CD4-positive, alpha-beta memory T cell (primary cell): ENCODE data around the gene NLRC3. TPM values are rescaled to one million over a fixed set of nuclear protein-coding genes. Genes with fewer than 3 reads are reported as not detected.
A peak's percentile ranks its signal among the peaks of the same experiment; 100 is the strongest.

ENCODE experiments used
- CTCF ChIA-PET: fragments of 350-600 bp; sonication (Branson Sonifier 250); formaldehyde crosslinking; loops from one replicate; lab custom pipeline; 2021; ENCODE audit warnings: inconsistent platforms; ENCODE audit not compliant: partially characterized antibody; lab: Charles Lee
- POLR2A ChIA-PET: fragments of 350-600 bp; sonication (Branson Sonifier 250); formaldehyde crosslinking; loops from one replicate; lab custom pipeline; 2021; ENCODE audit not compliant: partially characterized antibody; lab: Charles Lee
- DNase-seq, 5 donors: peaks; one replicate each; pipeline versions ENCODE4 v3.0.0 to v3.0.0-alpha.2; 2020 to 2022; ENCODE audit warnings: mixed read lengths in 1 of 5
- H3K27ac ChIP-seq: one replicate; pipeline ENCODE4 v1.7.0; 2013; ENCODE audit warnings: low read depth, low read length
- H3K27me3 ChIP-seq: 2 replicates; pipeline ENCODE4 v1.7.0; 2013; ENCODE audit warnings: mild to moderate bottlenecking, low read length, moderate library complexity; ENCODE audit not compliant: insufficient read depth
- H3K36me3 ChIP-seq: 2 replicates; pipeline ENCODE4 v1.7.0; 2013; ENCODE audit warnings: mild to moderate bottlenecking, low read length, moderate library complexity; ENCODE audit not compliant: insufficient read depth
- H3K4me1 ChIP-seq: 2 replicates; pipeline ENCODE4 v1.7.0; 2013; ENCODE audit warnings: mild to moderate bottlenecking, low read length, moderate library complexity; ENCODE audit not compliant: insufficient read depth
- H3K4me3 ChIP-seq, 2 donors: one replicate each; pipeline ENCODE4 v1.7.0; 2013; ENCODE audit warnings: low read length in 2 of 2, mild to moderate bottlenecking in 1 of 2
- H3K9me3 ChIP-seq, 2 donors: one replicate each; pipeline ENCODE4 v1.7.0; 2013; ENCODE audit warnings: low read length in 2 of 2, control low read depth in 1 of 2; ENCODE audit not compliant: control insufficient read depth in 1 of 2
- H3K27ac Mint-ChIP-seq, 7 donors: one replicate each; pipeline ENCODE4 v1.8.0; 2020 to 2021; ENCODE audit warnings: mixed read lengths in 7 of 7, mild to moderate bottlenecking in 6 of 7, inconsistent platforms in 3 of 7, moderate library complexity in 3 of 7
- H3K27me3 Mint-ChIP-seq, 2 donors: one replicate each; pipeline ENCODE4 v1.8.0; 2020 to 2021; ENCODE audit warnings: mixed read lengths in 2 of 2
- H3K36me3 Mint-ChIP-seq, 2 donors: one replicate each; pipeline ENCODE4 v1.8.0; 2020 to 2021; ENCODE audit warnings: mixed read lengths in 2 of 2, inconsistent platforms in 1 of 2, mild to moderate bottlenecking in 1 of 2
- H3K4me1 Mint-ChIP-seq, 4 donors: one replicate each; pipeline ENCODE4 v1.8.0; 2020 to 2021; ENCODE audit warnings: mixed read lengths in 4 of 4, mild to moderate bottlenecking in 1 of 4
- H3K4me3 Mint-ChIP-seq, 8 donors: one replicate each; pipeline ENCODE4 v1.8.0; 2020 to 2021; ENCODE audit warnings: mixed read lengths in 8 of 8, mild to moderate bottlenecking in 7 of 8, moderate library complexity in 6 of 8, inconsistent platforms in 3 of 8
- H3K9me3 Mint-ChIP-seq, 8 donors: one replicate each; pipeline ENCODE4 v1.8.0; 2020 to 2021; ENCODE audit warnings: mixed read lengths in 8 of 8, mild to moderate bottlenecking in 5 of 8, inconsistent platforms in 3 of 8, moderate library complexity in 1 of 8
- intact Hi-C: fragments of 100-400 bp; cut with micrococcal nuclease; formaldehyde crosslinking; loops from one replicate; pipeline ENCODE4 v1.15.1; 2023
- polyA plus RNA-seq, 2 donors: library from polyadenylated mRNA; unstranded; fragments of 300-500 nt; fragmentation: Illumina TruSeq; gene quantifications; one replicate each; pipeline ENCODE4 v1.2.3, GENCODE V29; 2021
- total RNA-seq, 2 experiments: library from RNA; stranded (reverse); gene quantifications; one replicate each; pipeline ENCODE4 v1.2.3, GENCODE V29; 2021

NLRC3 gene
- total and polyA plus RNA-seq, 4 experiments from 2014 or later, result 13.1 to 111 (median 75.0) TPM

- Histone ChIP-seq H3K27ac (no peak overlapping the region), H3K4me1 (no peaks in the 10 kb centered on the region), H3K4me3 (no peak overlapping the region), H3K27me3 (no peaks in the 10 kb centered on the region), H3K36me3 (peaks cover 17% of the 10 kb centered on the region), H3K9me3 (no peaks in the 10 kb centered on the region)
- peaks cover 0 to 3% (median 0%) of the 10 kb centered on the region in 8 donors for H3K9me3 Mint-ChIP-seq
- H3K4me1 Mint-ChIP-seq, result peaks cover 2 to 14% (median 6%) of the 10 kb centered on the region in 4 donors
- H3K27ac Mint-ChIP-seq, result peak overlapping the region in 4 of 7 donors; percentile 22 to 42 (median 28)
- no peaks in the 10 kb centered on the region for H3K27me3 Mint-ChIP-seq
- H3K36me3 Mint-ChIP-seq, result peaks cover 17 to 58% of the 10 kb centered on the region in 2 donors
- POLR2A ChIA-PET, result interaction anchor here (1.1 to 2.1 kb wide), 5 partner anchors 11 to 41 kb away, joined by 3 to 6 read pairs (median 3); no protein-coding TSS in a partner anchor
- CTCF ChIA-PET, result interaction anchor here (1.3 to 1.8 kb wide), 2 partner anchors 10 to 12 kb away, joined by 3 to 9 read pairs; no protein-coding TSS in a partner anchor
- H3K4me3 Mint-ChIP-seq, result no peak overlapping the region
- intact Hi-C loops, result no loop called here
- DNase-seq, result no peak
These were observed 40.4 kb downstream of the NLRC3 start for GRCh38 chr16:3536851-3537250.

GRCh38 chr16:3536271-3536731 is 40.9 kb downstream of the NLRC3 start:
- H3K9me3 ChIP-seq, result no peaks in the 10 kb centered on the region
- no peak for DNase-seq
- no peak overlapping the region for H3K4me3 ChIP-seq
- ChIA-PET POLR2A (interaction anchor here (0.9 to 2.1 kb wide), 7 partner anchors 10 to 384 kb away, joined by 3 to 6 read pairs (median 3); no protein-coding TSS in a partner anchor), CTCF (interaction anchor here (1.8 kb wide), 1 partner anchor 10 kb away, joined by 9 read pairs; no protein-coding TSS in a partner anchor)
- Mint-ChIP-seq H3K4me1 (peaks cover 2 to 14% (median 6%) of the 10 kb centered on the region in 4 donors), H3K4me3 (no peak overlapping the region), H3K36me3 (peaks cover 21 to 54% of the 10 kb centered on the region in 2 donors), H3K27ac (peak overlapping the region in 5 of 7 donors; percentile 3 to 70 (median 32)), H3K9me3 (peaks cover 0 to 3% (median 0%) of the 10 kb centered on the region in 8 donors), H3K27me3 (no peaks in the 10 kb centered on the region)
- peaks cover 11% of the 10 kb centered on the region for H3K36me3 ChIP-seq
- intact Hi-C loops, result no loop called here
- no peaks in the 10 kb centered on the region for H3K4me1 ChIP-seq
- H3K27me3 ChIP-seq, result no peaks in the 10 kb centered on the region
- H3K27ac ChIP-seq, result no peak overlapping the region

GRCh38 chr16:3534126-3534525 is 43.1 kb downstream of the NLRC3 start:
- Mint-ChIP-seq H3K27ac (peak overlapping the region; percentile 42 to 90 (median 72)), H3K9me3 (peaks cover 0 to 3% (median 0%) of the 10 kb centered on the region in 8 donors), H3K27me3 (no peaks in the 10 kb centered on the region), H3K4me3 (no peak overlapping the region), H3K4me1 (peaks cover 2 to 14% (median 5%) of the 10 kb centered on the region in 4 donors), H3K36me3 (peaks cover 14 to 43% of the 10 kb centered on the region in 2 donors)
- Histone ChIP-seq H3K27me3 (no peaks in the 10 kb centered on the region), H3K27ac (no peak overlapping the region), H3K4me3 (no peak overlapping the region), H3K36me3 (peaks cover 11% of the 10 kb centered on the region), H3K9me3 (no peaks in the 10 kb centered on the region), H3K4me1 (no peaks in the 10 kb centered on the region)
- POLR2A ChIA-PET, result interaction anchor here (1.3 kb wide), 1 partner anchor 10 kb away, joined by 3 read pairs; no protein-coding TSS in a partner anchor
- DNase-seq, result no peak
- CTCF ChIA-PET, result interaction anchor here (1.1 kb wide), 1 partner anchor 27 kb away, joined by 3 read pairs; no protein-coding TSS in a partner anchor
- intact Hi-C loops, result no loop called here

- peaks cover 11% of the 10 kb centered on the region for H3K36me3 ChIP-seq
- H3K27me3 ChIP-seq, result no peaks in the 10 kb centered on the region
- Mint-ChIP-seq H3K9me3 (peaks cover 0 to 3% (median 0%) of the 10 kb centered on the region in 8 donors), H3K27me3 (no peaks in the 10 kb centered on the region), H3K27ac (peak overlapping the region in 3 of 7 donors; percentile 24 to 68 (median 42)), H3K4me3 (no peak overlapping the region), H3K36me3 (peaks cover 22 to 50% of the 10 kb centered on the region in 2 donors), H3K4me1 (peaks cover 6 to 22% (median 11%) of the 10 kb centered on the region in 4 donors)
- ChIA-PET POLR2A (interaction anchor here (1.0 kb wide), 1 partner anchor 42 kb away, joined by 3 read pairs; no protein-coding TSS in a partner anchor), CTCF (interaction anchor here (1.0 kb wide), 1 partner anchor 32 kb away, joined by 3 read pairs; the partner anchor contains the start of gene CLUAP1)
- intact Hi-C loops, result no loop called here
- H3K4me1 ChIP-seq, result no peaks in the 10 kb centered on the region
- no peak overlapping the region for H3K4me3 ChIP-seq
- no peak for DNase-seq
- H3K9me3 ChIP-seq, result no peaks in the 10 kb centered on the region
- H3K27ac ChIP-seq, result no peak overlapping the region
These were observed 44.5 kb downstream of the NLRC3 start for GRCh38 chr16:3532741-3533140.

- Histone ChIP-seq H3K27ac (no peak overlapping the region), H3K9me3 (no peaks in the 10 kb centered on the region), H3K4me1 (no peaks in the 10 kb centered on the region), H3K27me3 (no peaks in the 10 kb centered on the region), H3K4me3 (no peak overlapping the region), H3K36me3 (peaks cover 11% of the 10 kb centered on the region)
- peak overlapping the region in 1 of 7 donors; percentile 43 for H3K27ac Mint-ChIP-seq
- POLR2A ChIA-PET, result no interaction called here
- H3K36me3 Mint-ChIP-seq, result peaks cover 20 to 51% of the 10 kb centered on the region in 2 donors
- intact Hi-C loops, result no loop called here
- CTCF ChIA-PET, result no interaction called here
- H3K4me3 Mint-ChIP-seq, result no peak overlapping the region
- H3K27me3 Mint-ChIP-seq, result no peaks in the 10 kb centered on the region
- DNase-seq, result no peak
- H3K4me1 Mint-ChIP-seq, result peaks cover 8 to 30% (median 15%) of the 10 kb centered on the region in 4 donors
- no peaks in the 10 kb centered on the region for H3K9me3 Mint-ChIP-seq
These were observed 46.8 kb downstream of the NLRC3 start for GRCh38 chr16:3530371-3530914.

GRCh38 chr16:3529175-3529574 is 48.0 kb downstream of the NLRC3 start:
- no peak overlapping the region for H3K27ac Mint-ChIP-seq
- no peak for DNase-seq
- peaks cover 23 to 48% of the 10 kb centered on the region in 2 donors for H3K36me3 Mint-ChIP-seq
- no peaks in the 10 kb centered on the region for H3K27me3 Mint-ChIP-seq
- ChIA-PET POLR2A (no interaction called here), CTCF (no interaction called here)
- Histone ChIP-seq H3K9me3 (no peaks in the 10 kb centered on the region), H3K4me3 (no peak overlapping the region), H3K27ac (no peak overlapping the region), H3K36me3 (peaks cover 11% of the 10 kb centered on the region), H3K27me3 (no peaks in the 10 kb centered on the region), H3K4me1 (no peaks in the 10 kb centered on the region)
- intact Hi-C loops, result no loop called here
- no peaks in the 10 kb centered on the region for H3K9me3 Mint-ChIP-seq
- H3K4me1 Mint-ChIP-seq, result peaks cover 8 to 28% (median 14%) of the 10 kb centered on the region in 4 donors
- H3K4me3 Mint-ChIP-seq, result no peak overlapping the region

GRCh38 chr16:3528406-3528805 is 48.8 kb downstream of the NLRC3 start:
- Mint-ChIP-seq H3K36me3 (peaks cover 26 to 44% of the 10 kb centered on the region in 2 donors), H3K4me3 (no peak overlapping the region), H3K27me3 (no peaks in the 10 kb centered on the region), H3K4me1 (peaks cover 8 to 23% (median 12%) of the 10 kb centered on the region in 4 donors), H3K27ac (peak overlapping the region in 5 of 7 donors; percentile 8 to 90 (median 49)), H3K9me3 (no peaks in the 10 kb centered on the region)
- no peak for DNase-seq
- no peak overlapping the region for H3K27ac ChIP-seq
- CTCF ChIA-PET, result no interaction called here
- H3K27me3 ChIP-seq, result no peaks in the 10 kb centered on the region
- no peak overlapping the region for H3K4me3 ChIP-seq
- no peaks in the 10 kb centered on the region for H3K9me3 ChIP-seq
- intact Hi-C loops, result no loop called here
- no peaks in the 10 kb centered on the region for H3K4me1 ChIP-seq
- POLR2A ChIA-PET, result no interaction called here
- H3K36me3 ChIP-seq, result peaks cover 18% of the 10 kb centered on the region
